Ramos (cell line): Measurements from ENCODE around the gene SIGLEC6.

Experiments
- in situ Hi-C: fragments of 300-500 bp; cut with MboI; formaldehyde crosslinking; loops from one replicate; pipeline ENCODE4 v1.14.3; 2022; ENCODE audit warnings: low sequenced_read_pairs; ENCODE audit not compliant: unreplicated experiment

The SIGLEC6 gene

DNA sequence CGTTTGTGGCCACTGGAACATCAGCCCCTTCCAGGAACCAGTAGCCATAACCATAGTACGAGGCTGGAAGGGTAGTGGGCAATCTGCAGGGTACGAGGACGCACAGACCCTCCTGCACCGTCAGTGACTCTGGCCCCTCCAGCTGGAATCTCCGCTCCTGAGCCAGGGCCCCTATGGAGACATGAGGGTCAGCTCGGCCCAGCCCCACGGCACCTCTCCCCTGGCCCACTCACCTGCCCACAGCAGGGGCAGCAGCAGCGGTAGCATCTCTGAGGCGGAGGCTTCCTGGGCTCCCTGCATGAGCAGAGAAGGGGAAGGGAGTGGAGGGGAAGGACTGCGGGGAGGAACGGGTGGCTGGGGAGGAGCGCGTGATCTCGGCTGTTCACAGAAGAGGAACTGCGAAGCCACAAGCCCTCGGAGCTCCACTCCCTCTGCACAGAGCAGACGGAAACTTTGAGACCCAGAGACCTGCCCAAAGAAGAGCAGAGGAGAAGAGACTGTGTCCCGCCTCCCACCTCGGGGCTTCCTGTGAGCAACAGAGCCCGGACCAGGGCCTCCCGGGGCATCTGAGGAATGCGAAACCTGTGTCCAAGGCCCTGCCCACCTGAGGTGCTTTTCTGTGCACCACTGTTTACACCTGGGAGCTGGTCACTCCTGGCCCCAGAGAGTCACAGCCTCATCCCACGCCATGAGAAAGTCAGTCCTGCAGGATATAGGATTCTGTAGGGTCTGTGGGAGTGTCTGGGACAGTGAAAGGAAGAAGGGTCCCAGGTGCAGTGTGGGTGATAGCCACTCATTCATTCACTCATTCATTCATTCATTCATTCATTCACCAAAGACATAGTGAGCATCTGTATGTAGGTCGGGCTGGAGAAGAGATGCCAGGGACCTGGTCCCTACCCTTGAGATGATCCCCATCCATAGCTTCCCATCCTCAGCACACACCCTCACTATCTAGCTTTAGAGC, at the start of gene SIGLEC6:
TSS of gene SIGLEC6 (minus strand) at position 322 of the 967 bp plus-strand sequence. CDS start at position 300, 22 bp downstream.
- in situ Hi-C loops: no loop called here

GRCh38 chr19:51576850-51577249, 45.4 kb upstream of the SIGLEC6 start:
- in situ Hi-C loops: no loop called here

- in situ Hi-C loops: no loop called here
These were observed 41.9 kb upstream of the SIGLEC6 start for GRCh38 chr19:51573331-51573730.

- in situ Hi-C loops: no loop called here
These were observed 41.4 kb upstream of the SIGLEC6 start for GRCh38 chr19:51572908-51573307.

- in situ Hi-C loops: no loop called here
These were observed 40.9 kb upstream of the SIGLEC6 start for GRCh38 chr19:51572410-51572809.

GRCh38 chr19:51571599-51571998, 40.1 kb upstream of the SIGLEC6 start:
- in situ Hi-C loops: no loop called here

- in situ Hi-C loops: no loop called here
These were observed 39.6 kb upstream of the SIGLEC6 start, which contains the start of gene ZNF175 for GRCh38 chr19:51570962-51571575. TSS of gene ZNF175 (plus strand) at chr19:51571283. CDS start at chr19:51573330, 2,047 bp downstream.

- in situ Hi-C loops: no loop called here
These were observed 37.0 kb upstream of the SIGLEC6 start for GRCh38 chr19:51568456-51568855.

GRCh38 chr19:51567583-51567982, 36.1 kb upstream of the SIGLEC6 start:
- in situ Hi-C loops: no loop called here

DNA sequence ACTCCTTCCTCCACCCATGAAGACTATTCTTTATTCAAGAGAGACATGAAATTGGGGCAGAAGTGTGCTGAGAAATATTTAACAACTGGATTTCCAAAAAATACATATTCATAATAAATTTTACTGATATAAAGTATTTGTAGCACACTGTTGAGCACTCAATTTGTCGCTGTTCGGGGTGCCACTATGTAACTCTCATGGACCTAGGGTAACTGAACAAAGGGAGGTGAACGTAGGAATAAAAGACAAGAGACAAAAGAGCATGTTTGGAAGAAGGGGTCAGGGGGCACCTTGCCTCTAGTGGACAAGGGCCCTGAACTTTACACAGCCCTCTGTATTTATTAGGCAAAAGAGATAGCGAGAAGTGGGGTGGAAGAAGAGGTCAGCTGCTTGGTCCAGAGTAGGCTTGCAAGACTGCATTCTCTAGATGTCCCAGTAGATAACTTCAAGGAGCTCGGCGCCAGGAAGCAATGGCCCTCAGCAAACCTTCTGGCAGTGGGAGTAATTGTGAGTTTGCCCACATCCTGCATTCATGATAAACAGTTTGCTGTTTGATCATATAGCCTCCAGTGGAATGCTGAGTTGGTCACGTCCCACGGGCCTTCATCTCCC, 35.1 kb upstream of the SIGLEC6 start:
- in situ Hi-C loops: no loop called here

GRCh38 chr19:51565583-51565982, 34.1 kb upstream of the SIGLEC6 start:
- in situ Hi-C loops: no loop called here

- in situ Hi-C loops: no loop called here
These were observed 33.3 kb upstream of the SIGLEC6 start for GRCh38 chr19:51564791-51565190.

GRCh38 chr19:51560339-51560738, 28.9 kb upstream of the SIGLEC6 start:
- in situ Hi-C loops: no loop called here

DNA sequence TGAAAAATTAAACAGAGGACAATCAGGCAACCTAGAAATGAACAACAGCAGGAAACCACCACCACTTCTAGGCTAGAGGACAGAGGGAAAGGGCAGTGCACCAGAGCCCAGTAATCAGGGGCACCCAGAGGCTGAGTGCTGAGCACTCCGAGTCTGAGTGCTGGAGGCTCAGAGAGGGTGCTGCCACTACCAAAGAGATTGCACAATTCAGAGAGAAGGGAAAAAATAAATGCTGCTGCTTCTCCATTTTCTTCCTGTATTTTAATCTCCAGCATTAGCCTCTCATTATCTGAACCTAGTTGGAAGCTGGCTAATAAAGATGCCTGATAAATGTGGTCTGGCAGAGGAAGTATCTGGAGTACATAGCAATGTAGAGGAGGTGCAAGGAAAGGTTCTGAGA, 27.8 kb upstream of the SIGLEC6 start:
- in situ Hi-C loops: no loop called here

- in situ Hi-C loops: no loop called here
These were observed 21.7 kb upstream of the SIGLEC6 start for GRCh38 chr19:51552996-51553725.

DNA sequence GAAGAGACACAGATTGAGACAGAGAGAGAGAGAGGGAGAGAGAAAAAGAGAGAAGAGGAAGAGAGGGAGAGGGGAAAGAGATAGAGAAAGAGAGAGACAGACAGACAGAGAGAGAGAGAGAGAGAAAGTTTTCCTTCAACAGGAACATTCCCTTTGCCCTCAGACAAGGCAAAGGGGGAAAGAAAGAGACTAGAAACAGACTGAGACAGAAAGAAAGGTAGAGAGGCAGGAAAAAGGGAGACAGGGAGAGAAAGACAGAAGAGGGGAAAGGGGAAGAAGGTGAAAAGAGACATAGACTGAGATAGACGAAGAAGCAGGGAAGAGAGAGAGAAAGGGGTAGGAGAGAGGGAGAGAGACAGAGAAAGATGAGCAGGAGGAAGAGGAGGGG, 21.1 kb upstream of the SIGLEC6 start:
- in situ Hi-C loops: no loop called here

GRCh38 chr19:51551673-51552432, 20.4 kb upstream of the SIGLEC6 start:
- in situ Hi-C loops: no loop called here

GRCh38 chr19:51550848-51551672, 19.6 kb upstream of the SIGLEC6 start:
- in situ Hi-C loops: no loop called here
